HEK293 (cell line): ENCODE data around the gene PLCB1.

Experiments used
- CTCF ChIA-PET: fragments of 350-600 bp; formaldehyde crosslinking; extraction: SDS; loops from one replicate; lab custom pipeline; 2021; ENCODE audit warnings: antibody characterized with exemption; lab: Yijun Ruan, JAX
- POLR2A ChIA-PET: fragments of 300-600 bp; formaldehyde crosslinking; extraction: SDS; loops from one replicate; lab custom pipeline; 2020; ENCODE audit warnings: antibody characterized with exemption, inconsistent platforms; lab: Yijun Ruan, JAX
- H3K27ac ChIP-seq: fragments of 200-500 bp; sonication (Bioruptor generic); 2 replicates; pipeline ENCODE4 v1.5.1; 2014; ENCODE audit warnings: low read depth, low read length, control low read depth, inconsistent platforms; ENCODE audit errors: extremely low read depth
- H3K36me3 ChIP-seq, 2 experiments: fragments of 200-500 bp in 1 of 2; sonication (Bioruptor generic) in 1 of 2; 1 replicate in 1 of 2; 2 replicates in 1 of 2; pipeline ENCODE4 v1.5.1; 2014 to 2017; ENCODE audit warnings: inconsistent platforms in 2 of 2, low read length in 2 of 2; ENCODE audit not compliant: control insufficient read depth in 2 of 2, insufficient read depth in 1 of 2
- H3K4me1 ChIP-seq: fragments of 200-500 bp; sonication (Bioruptor generic); 2 replicates; pipeline ENCODE4 v1.5.1; 2014; ENCODE audit warnings: mild to moderate bottlenecking, low read length, inconsistent platforms; ENCODE audit not compliant: control insufficient read depth, insufficient read depth
- H3K4me3 ChIP-seq: 2 replicates; pipeline ENCODE4 v1.5.1; 2011; ENCODE audit warnings: low read depth, mild to moderate bottlenecking, control low read depth, low read length, moderate library complexity
- H3K9me3 ChIP-seq: fragments of 200-500 bp; sonication (Bioruptor generic); 2 replicates; pipeline ENCODE4 v1.5.1; 2014; ENCODE audit warnings: low read depth, low read length, inconsistent platforms; ENCODE audit not compliant: control insufficient read depth, insufficient read depth
- ATF2 ChIP-seq: fragments of 450-650 bp; formaldehyde crosslinking; IDR thresholded peaks from 2 replicates; pipeline ENCODE4 v1.5.1; 2016; ENCODE audit warnings: missing biosample characterization, missing genetic modification characterization, low read depth
- FEZF1 ChIP-seq: fragments of 450-650 bp; formaldehyde crosslinking; IDR thresholded peaks from 2 replicates; pipeline ENCODE4 v1.5.1; 2016; ENCODE audit warnings: missing biosample characterization, missing genetic modification characterization
- HIC1 ChIP-seq: fragments of 450-650 bp; formaldehyde crosslinking; IDR thresholded peaks from 2 replicates; pipeline ENCODE4 v1.5.1; 2016; ENCODE audit warnings: missing biosample characterization, missing genetic modification characterization
- INSM2 ChIP-seq: fragments of 450-650 bp; formaldehyde crosslinking; IDR thresholded peaks from 2 replicates; pipeline ENCODE4 v1.5.1; 2016; ENCODE audit warnings: missing biosample characterization, missing genetic modification characterization
- MZF1 ChIP-seq: fragments of 450-650 bp; formaldehyde crosslinking; IDR thresholded peaks from 2 replicates; pipeline ENCODE4 v1.5.1; 2017; ENCODE audit warnings: missing biosample characterization, missing genetic modification characterization, borderline replicate concordance
- SCRT1 ChIP-seq: fragments of 450-650 bp; formaldehyde crosslinking; IDR thresholded peaks from 2 replicates; pipeline ENCODE4 v1.5.1; 2016; ENCODE audit warnings: missing biosample characterization, missing genetic modification characterization, borderline replicate concordance
- SP7 ChIP-seq: fragments of 450-650 bp; formaldehyde crosslinking; IDR thresholded peaks from 2 replicates; pipeline ENCODE4 v1.5.1; 2016; ENCODE audit warnings: missing biosample characterization, missing genetic modification characterization
- TRIM28 ChIP-seq: IDR thresholded peaks from 2 replicates; pipeline ENCODE4 v1.6.1; 2011; ENCODE audit warnings: low read length, control low read depth, borderline replicate concordance
- YY2 ChIP-seq: fragments of 450-650 bp; formaldehyde crosslinking; IDR thresholded peaks from 2 replicates; pipeline ENCODE4 v1.5.1; 2016; ENCODE audit warnings: missing biosample characterization, missing genetic modification characterization
- ZBTB11 ChIP-seq: fragments of 450-650 bp; formaldehyde crosslinking; conservative IDR thresholded peaks from 2 replicates; pipeline ENCODE4 v1.5.1; 2016; ENCODE audit warnings: low read depth, missing biosample characterization, missing genetic modification characterization
- ZBTB17 ChIP-seq: fragments of 450-650 bp; formaldehyde crosslinking; IDR thresholded peaks from 2 replicates; pipeline ENCODE4 v1.5.1; 2016; ENCODE audit warnings: missing biosample characterization, missing genetic modification characterization
- ZBTB21 ChIP-seq: fragments of 450-650 bp; formaldehyde crosslinking; IDR thresholded peaks from 2 replicates; pipeline ENCODE4 v1.5.1; 2017; ENCODE audit warnings: missing biosample characterization, missing genetic modification characterization
- ZEB2 ChIP-seq: fragments of 450-650 bp; formaldehyde crosslinking; IDR thresholded peaks from 2 replicates; pipeline ENCODE4 v1.5.1; 2016; ENCODE audit warnings: missing biosample characterization, missing genetic modification characterization
- ZNF184 ChIP-seq: fragments of 450-650 bp; IDR thresholded peaks from 2 replicates; pipeline ENCODE4 v1.5.1; 2018; ENCODE audit warnings: missing biosample characterization, mild to moderate bottlenecking, missing genetic modification characterization
- ZNF366 ChIP-seq: fragments of 450-650 bp; formaldehyde crosslinking; conservative IDR thresholded peaks from 2 replicates; pipeline ENCODE4 v1.5.1; 2016; ENCODE audit warnings: missing biosample characterization, missing genetic modification characterization
- ZNF514 ChIP-seq: fragments of 450-650 bp; formaldehyde crosslinking; IDR thresholded peaks from 2 replicates; pipeline ENCODE4 v1.5.1; 2016; ENCODE audit warnings: missing biosample characterization, missing genetic modification characterization
- ZNF544 ChIP-seq: fragments of 450-650 bp; formaldehyde crosslinking; IDR thresholded peaks from 2 replicates; pipeline ENCODE4 v1.5.0; 2017; ENCODE audit warnings: missing biosample characterization, missing genetic modification characterization
- ZNF558 ChIP-seq: fragments of 450-650 bp; formaldehyde crosslinking; IDR thresholded peaks from 2 replicates; pipeline ENCODE4 v1.5.1; 2016; ENCODE audit warnings: missing biosample characterization, missing genetic modification characterization
- ZNF623 ChIP-seq: fragments of 450-650 bp; formaldehyde crosslinking; IDR thresholded peaks from 2 replicates; pipeline ENCODE4 v1.5.1; 2016; ENCODE audit warnings: missing biosample characterization, missing genetic modification characterization
- ZNF792 ChIP-seq: fragments of 450-650 bp; formaldehyde crosslinking; IDR thresholded peaks from 2 replicates; pipeline ENCODE4 v1.5.1; 2016; ENCODE audit warnings: missing biosample characterization, missing genetic modification characterization
- TF ChIP-seq, protein P1 (sequence below): fragments of 450-650 bp; formaldehyde crosslinking; IDR thresholded peaks from 2 replicates; pipeline ENCODE4 v1.5.1; 2016; ENCODE audit warnings: missing biosample characterization, missing genetic modification characterization
- TF ChIP-seq, protein P2 (sequence below): fragments of 450-650 bp; formaldehyde crosslinking; IDR thresholded peaks from 2 replicates; pipeline ENCODE4 v1.5.1; 2016; ENCODE audit warnings: missing biosample characterization, missing genetic modification characterization, borderline replicate concordance

Gene PLCB1

GRCh38 chr20:8473459-8473858, 341.4 kb downstream of the PLCB1 start:
- H3K36me3 ChIP-seq = no peaks in the 10 kb centered on the region
- peaks cover 9% of the 10 kb centered on the region for H3K4me1 ChIP-seq
- H3K27ac ChIP-seq = no peak overlapping the region
- H3K9me3 ChIP-seq = no peaks in the 10 kb centered on the region
- H3K4me3 ChIP-seq = no peak overlapping the region
- ChIA-PET CTCF (no interaction called here), POLR2A (no interaction called here)
- TF ChIP-seq TRIM28 (peak; percentile 26; the same call in 1 of the 2 replicates), ATF2 (peak; percentile 98), YY2 (tag by site-specific recombination) (no peak), ZNF184 (tag by site-specific recombination) (0 out of 2 replicates have a peak, but pooled peaks have one; percentile 53), ZBTB17 (tag by site-specific recombination) (0 out of 2 replicates have a peak, but pooled peaks have one; percentile 32), ZNF514 (no peak), ZNF558 (tag by site-specific recombination) (peak; percentile 34; the same call in 1 of the 2 replicates), INSM2 (tag by site-specific recombination) (0 out of 2 replicates have a peak, but pooled peaks have one; percentile 65), SP7 (tag by site-specific recombination) (peak; percentile 56), ZNF544 (tag by site-specific recombination) (no peak), ZEB2 (tag by site-specific recombination) (peak; percentile 83), MZF1 (tag by site-specific recombination) (no peak), ZNF366 (tag by site-specific recombination) (0 out of 2 replicates have a peak, but pooled peaks have one; percentile 48), ZNF623 (tag by site-specific recombination) (no peak), SCRT1 (tag by site-specific recombination) (peak; percentile 68), ZNF792 (tag by site-specific recombination) (no peak), FEZF1 (tag by site-specific recombination) (peak; percentile 21; the same call in 1 of the 2 replicates), ZBTB11 (tag by site-specific recombination) (no peak), HIC1 (tag by site-specific recombination) (peak; percentile 55; the same call in 1 of the 2 replicates), ZBTB21 (tag by site-specific recombination) (peak; percentile 84)
- TF ChIP-seq, protein P1, sequence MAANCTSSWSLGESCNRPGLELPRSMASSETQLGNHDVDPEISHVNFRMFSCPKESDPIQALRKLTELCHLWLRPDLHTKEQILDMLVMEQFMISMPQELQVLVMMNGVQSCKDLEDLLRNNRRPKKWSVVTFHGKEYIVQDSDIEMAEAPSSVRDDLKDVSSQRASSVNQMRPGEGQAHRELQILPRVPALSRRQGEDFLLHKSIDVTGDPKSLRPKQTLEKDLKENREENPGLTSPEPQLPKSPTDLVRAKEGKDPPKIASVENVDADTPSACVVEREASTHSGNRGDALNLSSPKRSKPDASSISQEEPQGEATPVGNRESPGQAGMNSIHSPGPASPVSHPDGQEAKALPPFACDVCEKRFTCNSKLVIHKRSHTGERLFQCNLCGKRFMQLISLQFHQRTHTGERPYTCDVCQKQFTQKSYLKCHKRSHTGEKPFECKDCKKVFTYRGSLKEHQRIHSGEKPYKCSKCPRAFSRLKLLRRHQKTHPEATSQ = no peak
- TF ChIP-seq, protein P2, sequence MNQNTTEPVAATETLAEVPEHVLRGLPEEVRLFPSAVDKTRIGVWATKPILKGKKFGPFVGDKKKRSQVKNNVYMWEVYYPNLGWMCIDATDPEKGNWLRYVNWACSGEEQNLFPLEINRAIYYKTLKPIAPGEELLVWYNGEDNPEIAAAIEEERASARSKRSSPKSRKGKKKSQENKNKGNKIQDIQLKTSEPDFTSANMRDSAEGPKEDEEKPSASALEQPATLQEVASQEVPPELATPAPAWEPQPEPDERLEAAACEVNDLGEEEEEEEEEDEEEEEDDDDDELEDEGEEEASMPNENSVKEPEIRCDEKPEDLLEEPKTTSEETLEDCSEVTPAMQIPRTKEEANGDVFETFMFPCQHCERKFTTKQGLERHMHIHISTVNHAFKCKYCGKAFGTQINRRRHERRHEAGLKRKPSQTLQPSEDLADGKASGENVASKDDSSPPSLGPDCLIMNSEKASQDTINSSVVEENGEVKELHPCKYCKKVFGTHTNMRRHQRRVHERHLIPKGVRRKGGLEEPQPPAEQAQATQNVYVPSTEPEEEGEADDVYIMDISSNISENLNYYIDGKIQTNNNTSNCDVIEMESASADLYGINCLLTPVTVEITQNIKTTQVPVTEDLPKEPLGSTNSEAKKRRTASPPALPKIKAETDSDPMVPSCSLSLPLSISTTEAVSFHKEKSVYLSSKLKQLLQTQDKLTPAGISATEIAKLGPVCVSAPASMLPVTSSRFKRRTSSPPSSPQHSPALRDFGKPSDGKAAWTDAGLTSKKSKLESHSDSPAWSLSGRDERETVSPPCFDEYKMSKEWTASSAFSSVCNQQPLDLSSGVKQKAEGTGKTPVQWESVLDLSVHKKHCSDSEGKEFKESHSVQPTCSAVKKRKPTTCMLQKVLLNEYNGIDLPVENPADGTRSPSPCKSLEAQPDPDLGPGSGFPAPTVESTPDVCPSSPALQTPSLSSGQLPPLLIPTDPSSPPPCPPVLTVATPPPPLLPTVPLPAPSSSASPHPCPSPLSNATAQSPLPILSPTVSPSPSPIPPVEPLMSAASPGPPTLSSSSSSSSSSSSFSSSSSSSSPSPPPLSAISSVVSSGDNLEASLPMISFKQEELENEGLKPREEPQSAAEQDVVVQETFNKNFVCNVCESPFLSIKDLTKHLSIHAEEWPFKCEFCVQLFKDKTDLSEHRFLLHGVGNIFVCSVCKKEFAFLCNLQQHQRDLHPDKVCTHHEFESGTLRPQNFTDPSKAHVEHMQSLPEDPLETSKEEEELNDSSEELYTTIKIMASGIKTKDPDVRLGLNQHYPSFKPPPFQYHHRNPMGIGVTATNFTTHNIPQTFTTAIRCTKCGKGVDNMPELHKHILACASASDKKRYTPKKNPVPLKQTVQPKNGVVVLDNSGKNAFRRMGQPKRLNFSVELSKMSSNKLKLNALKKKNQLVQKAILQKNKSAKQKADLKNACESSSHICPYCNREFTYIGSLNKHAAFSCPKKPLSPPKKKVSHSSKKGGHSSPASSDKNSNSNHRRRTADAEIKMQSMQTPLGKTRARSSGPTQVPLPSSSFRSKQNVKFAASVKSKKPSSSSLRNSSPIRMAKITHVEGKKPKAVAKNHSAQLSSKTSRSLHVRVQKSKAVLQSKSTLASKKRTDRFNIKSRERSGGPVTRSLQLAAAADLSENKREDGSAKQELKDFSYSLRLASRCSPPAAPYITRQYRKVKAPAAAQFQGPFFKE (tag by site-specific recombination) = no peak
